M059J (cell line): ENCODE results near the gene GDF2. TPM values are rescaled to one million over a fixed set of nuclear protein-coding genes. Genes with fewer than 3 reads are reported as not detected.

ENCODE experiments used
- DNase-seq: peaks from one replicate; pipeline ENCODE4 v3.0.0-alpha.2; 2012; ENCODE audit warnings: low read depth
- total RNA-seq: library from RNA; depleted of rRNA; stranded (reverse); fragments of >200 nt; shearing (Covaris generic); gene quantifications from 2 replicates; pipeline ENCODE4 v1.2.3, GENCODE V29; 2014; rRNA removed

Gene GDF2
- not detected in 2 replicates for total RNA-seq

- no peak for DNase-seq
These were observed at the start of gene GDF2 for GRCh38 chr10:47322300-47323061. Gene GDF2, plus strand, starts transcription at chr10:47322454. Its CDS starts 215 bp downstream, at chr10:47322669.

- no peak for DNase-seq
These were observed 46.2 kb upstream of the GDF2 start for GRCh38 chr10:47276071-47276470.

GRCh38 chr10:47276576-47277351 lies 45.5 kb upstream of the GDF2 start:
- DNase-seq = no peak

- no peak for DNase-seq
These were observed 44.7 kb upstream of the GDF2 start for GRCh38 chr10:47277352-47278151.

GRCh38 chr10:47278152-47278473 lies 44.1 kb upstream of the GDF2 start:
- DNase-seq = no peak

GRCh38 chr10:47278720-47279119 lies 43.5 kb upstream of the GDF2 start:
- DNase-seq = no peak

GRCh38 chr10:47279276-47279675 lies 43.0 kb upstream of the GDF2 start:
- DNase-seq = no peak

- no peak for DNase-seq
These were observed 40.1 kb upstream of the GDF2 start for GRCh38 chr10:47282005-47282656.

- DNase-seq = no peak
These were observed 39.6 kb upstream of the GDF2 start for GRCh38 chr10:47282657-47283018.

GRCh38 chr10:47283101-47283630 lies 39.1 kb upstream of the GDF2 start:
- DNase-seq = no peak

- DNase-seq = no peak
These were observed 38.4 kb upstream of the GDF2 start for GRCh38 chr10:47283848-47284247.

GRCh38 chr10:47285381-47286115 lies 36.7 kb upstream of the GDF2 start:
- DNase-seq = no peak

GRCh38 chr10:47286116-47286505 lies 36.1 kb upstream of the GDF2 start:
- no peak for DNase-seq

GRCh38 chr10:47286591-47287315 lies 35.5 kb upstream of the GDF2 start:
- no peak for DNase-seq

- no peak for DNase-seq
These were observed 34.9 kb upstream of the GDF2 start for GRCh38 chr10:47287365-47287802.

GRCh38 chr10:47287805-47288204 lies 34.4 kb upstream of the GDF2 start:
- no peak for DNase-seq

GRCh38 chr10:47288236-47288635 lies 34.0 kb upstream of the GDF2 start:
- DNase-seq = no peak

GRCh38 chr10:47288916-47289495 lies 33.2 kb upstream of the GDF2 start:
- no peak for DNase-seq

GRCh38 chr10:47289921-47290320 lies 32.3 kb upstream of the GDF2 start:
- no peak for DNase-seq

- no peak for DNase-seq
These were observed 31.9 kb upstream of the GDF2 start for GRCh38 chr10:47290338-47290737.
